Measurements from ENCODE around the gene LARGE2.
"Not testable (repeated sequence)": the region's sequence is repeated elsewhere in the genome, so short reads cannot be mapped to it uniquely, and the experiment has no call there.

The LARGE2 gene

DNA sequence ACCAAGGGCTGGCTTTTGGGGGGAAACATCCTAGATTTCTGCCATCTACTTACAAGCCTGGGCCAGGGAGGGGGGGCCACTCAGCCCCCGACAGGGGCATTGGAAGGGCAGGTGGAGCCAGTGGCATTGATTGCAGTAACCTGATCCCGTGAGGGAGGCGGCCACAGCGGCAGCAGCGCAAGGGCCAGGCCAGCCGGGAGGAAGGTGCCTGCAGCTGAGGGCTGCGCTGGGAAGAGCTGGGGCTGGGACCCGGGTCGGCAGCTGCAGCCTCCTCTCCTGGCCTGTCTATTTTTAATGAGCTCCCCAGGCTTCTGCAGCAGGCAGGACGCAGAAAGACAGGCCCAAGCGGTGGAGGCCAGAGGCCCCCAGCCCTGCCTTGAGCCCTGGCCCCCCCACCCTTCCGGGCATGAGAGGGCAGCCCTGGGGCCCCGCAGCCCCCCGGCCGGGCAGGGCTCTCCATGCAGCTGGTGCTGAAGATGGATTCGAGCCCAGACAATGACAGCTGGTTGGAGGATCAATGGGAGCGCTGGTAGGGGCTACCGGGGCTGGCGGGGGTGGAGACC lies 26.0 kb upstream of the LARGE2 start:
- no peak for DNase-seq (ENCODE audit: low read depth)

GRCh38 chr11:45897556-45897955 lies 24.9 kb upstream of the LARGE2 start:
- DNase-seq (ENCODE audit: low read depth): no peak

DNA sequence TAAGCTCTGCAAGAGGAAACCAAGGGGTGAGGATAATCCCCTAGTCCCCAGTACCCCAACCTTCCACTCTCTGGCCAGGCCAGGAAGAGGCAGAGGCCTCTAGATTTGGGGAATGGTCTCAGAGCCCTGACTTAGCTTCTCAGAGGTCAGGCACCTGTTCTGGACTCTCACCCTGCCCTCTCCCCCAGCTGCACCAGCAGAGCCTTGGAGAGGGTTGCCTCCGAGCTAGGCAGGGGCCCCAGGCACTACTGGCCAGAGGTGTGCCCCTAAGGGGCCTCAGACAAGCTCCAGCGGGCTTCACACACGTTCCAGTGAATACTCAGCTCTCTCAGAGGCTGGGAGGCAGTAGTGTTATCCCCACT lies 23.4 kb upstream of the LARGE2 start:
- no peak for DNase-seq (ENCODE audit: low read depth)

DNA sequence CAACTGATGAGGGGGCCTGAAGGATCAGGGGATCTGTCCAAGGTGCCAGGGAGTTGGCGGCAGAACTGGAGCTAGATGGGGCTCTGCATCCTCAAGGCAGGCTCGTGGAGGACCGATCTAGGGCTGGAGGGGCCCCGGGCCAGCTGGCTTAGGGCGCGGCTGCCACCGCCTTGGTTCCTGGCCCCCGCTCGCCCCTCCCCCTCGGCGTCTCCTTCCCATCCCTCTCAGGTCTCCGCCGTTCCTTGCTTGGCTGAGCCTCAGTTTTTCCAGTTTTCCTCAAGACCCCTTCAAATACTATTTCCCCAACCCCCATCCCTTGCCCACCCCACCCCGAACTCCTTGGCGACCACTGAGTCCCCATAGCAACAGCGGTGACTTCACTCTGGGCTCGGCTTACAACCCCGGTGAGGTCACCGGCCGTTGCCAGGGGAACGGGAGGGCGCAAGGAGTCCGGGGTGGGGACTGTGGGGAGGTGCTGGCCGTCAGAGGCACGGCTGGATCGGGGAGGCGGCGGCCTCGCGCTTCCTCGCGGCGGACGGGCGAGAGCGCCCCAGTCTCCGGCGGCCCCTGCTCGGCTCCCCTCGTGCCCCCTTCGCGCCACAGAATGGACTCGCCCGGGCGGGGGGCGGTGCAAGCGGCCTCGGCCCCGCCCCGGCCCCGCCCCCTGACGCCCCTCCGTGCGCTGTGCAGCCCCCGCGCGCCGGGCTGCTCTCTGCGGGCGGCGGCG lies 22.8 kb upstream of the LARGE2 start:
- peak; percentile 38 for DNase-seq (ENCODE audit: low read depth)

- not testable (repeated sequence) for DNase-seq (ENCODE audit: low read depth)
Measured at GRCh38 chr11:45900175-45900800, 22.2 kb upstream of the LARGE2 start.

DNA sequence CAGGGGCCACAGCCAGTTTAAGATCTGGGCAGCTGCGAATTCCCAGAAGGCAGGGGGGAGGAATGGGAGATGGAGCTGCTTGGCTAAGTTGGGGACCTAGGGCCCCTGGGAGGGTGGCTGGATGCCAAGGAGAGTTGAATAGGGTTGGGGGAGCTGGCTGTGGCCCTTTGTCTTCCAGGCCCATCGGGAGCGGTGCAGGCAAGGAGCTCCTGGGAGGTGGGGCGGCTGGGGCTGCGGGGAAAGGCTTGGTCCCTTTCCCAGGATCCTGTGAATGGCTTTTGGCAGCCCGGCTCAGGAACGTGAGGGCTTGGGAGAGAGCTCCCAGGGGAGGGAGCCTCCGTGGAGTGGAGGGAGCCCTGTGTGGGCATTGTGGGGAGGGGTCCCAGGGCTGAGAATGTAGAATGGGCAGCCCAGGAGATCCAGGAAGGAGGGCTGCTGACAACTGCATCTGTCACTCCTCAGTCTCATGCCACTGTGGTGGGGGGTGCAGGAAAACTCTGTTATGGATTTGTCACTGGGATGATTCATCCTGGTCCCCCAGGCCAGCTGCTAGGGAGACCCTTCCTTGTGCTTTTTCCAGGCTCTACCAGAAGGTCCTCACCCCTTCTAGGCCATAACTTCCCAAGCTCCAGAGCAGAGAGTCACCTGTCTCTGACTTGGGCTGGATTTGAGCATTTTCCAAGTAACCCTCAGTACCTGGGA lies 21.4 kb upstream of the LARGE2 start:
- DNase-seq (ENCODE audit: low read depth): no peak

GRCh38 chr11:45901626-45902025 lies 20.8 kb upstream of the LARGE2 start:
- no peak for DNase-seq (ENCODE audit: low read depth)

DNA sequence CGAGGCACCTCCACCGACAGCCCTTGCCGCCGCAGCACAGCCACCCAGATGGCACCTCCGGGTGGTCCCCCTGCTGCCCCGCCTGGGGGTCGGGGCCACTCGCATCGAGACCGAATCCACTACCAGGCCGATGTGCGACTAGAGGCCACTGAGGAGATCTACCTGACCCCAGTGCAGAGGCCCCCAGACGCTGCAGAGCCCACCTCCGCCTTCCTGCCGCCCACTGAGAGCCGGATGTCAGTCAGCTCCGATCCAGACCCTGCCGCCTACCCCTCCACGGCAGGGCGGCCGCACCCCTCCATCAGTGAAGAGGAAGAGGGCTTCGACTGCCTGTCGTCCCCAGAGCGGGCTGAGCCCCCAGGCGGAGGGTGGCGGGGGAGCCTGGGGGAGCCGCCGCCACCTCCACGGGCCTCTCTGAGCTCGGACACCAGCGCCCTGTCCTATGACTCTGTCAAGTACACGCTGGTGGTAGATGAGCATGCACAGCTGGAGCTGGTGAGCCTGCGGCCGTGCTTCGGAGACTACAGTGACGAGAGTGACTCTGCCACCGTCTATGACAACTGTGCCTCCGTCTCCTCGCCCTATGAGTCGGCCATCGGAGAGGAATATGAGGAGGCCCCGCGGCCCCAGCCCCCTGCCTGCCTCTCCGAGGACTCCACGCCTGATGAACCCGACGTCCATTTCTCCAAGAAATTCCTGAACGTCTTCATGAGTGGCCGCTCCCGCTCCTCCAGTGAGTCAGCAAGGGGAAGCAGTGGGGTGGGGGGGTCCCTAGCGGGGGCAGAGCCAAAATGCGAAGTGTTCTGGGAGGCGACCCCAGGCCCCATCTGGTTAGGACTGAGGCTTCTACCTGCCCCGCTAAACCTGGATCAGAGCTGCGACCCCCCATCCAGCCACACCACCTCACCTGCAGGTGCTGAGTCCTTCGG lies 19.7 kb upstream of the LARGE2 start:
- DNase-seq (ENCODE audit: low read depth): no peak

GRCh38 chr11:45904309-45904915 lies 18.0 kb upstream of the LARGE2 start:
- no peak for DNase-seq (ENCODE audit: low read depth)

DNA sequence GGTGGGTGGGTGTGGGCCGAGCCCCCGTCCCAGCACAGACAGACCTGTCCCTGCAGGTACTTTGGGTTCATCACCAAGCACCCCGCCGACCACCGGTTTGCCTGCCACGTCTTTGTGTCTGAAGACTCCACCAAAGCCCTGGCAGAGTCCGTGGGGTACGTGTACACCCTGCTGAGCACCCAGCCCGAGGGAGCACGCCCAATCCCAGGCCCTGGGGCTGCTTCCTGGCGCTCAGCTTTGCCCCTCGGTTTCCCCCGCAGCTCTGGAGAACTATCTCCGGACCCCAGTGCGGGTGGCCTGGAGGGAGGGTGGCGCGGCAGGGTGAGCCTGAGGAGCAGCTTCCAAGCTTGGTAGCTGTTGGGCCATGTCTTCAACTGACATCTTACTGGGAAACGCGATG lies 17.4 kb upstream of the LARGE2 start:
- DNase-seq (ENCODE audit: low read depth): no peak

DNA sequence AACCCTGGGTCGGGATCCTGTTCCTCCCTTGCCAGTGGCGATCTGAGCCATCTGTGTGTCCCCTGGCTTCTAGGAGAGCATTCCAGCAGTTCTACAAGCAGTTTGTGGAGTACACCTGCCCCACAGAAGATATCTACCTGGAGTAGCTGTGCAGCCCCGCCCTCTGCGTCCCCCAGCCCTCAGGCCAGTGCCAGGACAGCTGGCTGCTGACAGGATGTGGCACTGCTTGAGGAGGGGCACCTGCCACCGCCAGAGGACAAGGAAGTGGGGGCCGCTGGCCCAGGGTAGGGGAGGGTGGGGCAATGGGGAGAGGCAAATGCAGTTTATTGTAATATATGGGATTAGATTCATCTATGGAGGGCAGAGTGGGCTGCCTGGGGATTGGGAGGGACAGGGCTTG lies 16.9 kb upstream of the LARGE2 start:
- not testable (repeated sequence) for DNase-seq (ENCODE audit: low read depth)

DNA sequence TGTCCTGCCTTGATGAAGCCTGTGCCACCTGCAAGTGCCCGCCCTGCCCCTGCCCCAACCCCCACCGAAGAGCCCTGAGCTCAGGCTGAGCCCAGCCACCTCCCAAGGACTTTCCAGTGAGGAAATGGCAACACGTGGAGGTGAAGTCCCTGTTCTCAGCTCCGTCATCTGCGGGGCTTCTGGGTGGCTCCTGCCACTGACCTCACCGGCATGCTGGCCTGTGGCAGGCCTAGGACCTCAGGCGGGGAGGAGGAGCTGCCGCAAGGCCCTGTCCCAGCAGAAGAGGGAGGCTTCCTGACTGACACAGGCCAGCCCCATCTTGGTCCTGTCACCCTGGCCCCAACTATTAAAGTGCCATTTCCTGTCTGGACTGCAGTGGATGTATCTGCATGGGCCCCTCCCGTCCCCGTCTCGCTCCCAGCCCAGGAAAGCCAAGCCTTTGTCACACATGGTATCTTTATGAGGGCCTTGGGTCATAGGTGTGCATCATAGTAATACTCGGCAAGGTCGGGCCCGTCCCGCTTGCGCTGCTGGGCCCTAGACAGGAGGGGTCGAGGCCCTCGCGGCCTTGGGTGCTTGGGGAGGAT lies 16.3 kb upstream of the LARGE2 start:
- DNase-seq (ENCODE audit: low read depth): no peak

- no peak for DNase-seq (ENCODE audit: low read depth)
Measured at GRCh38 chr11:45906965-45907611, 15.4 kb upstream of the LARGE2 start, which contains the start of gene FREY1. Gene FREY1, minus strand, starts transcription at chr11:45907271. Its CDS starts 26 bp downstream, at chr11:45907245.

GRCh38 chr11:45907911-45908370 lies 14.5 kb upstream of the LARGE2 start:
- DNase-seq (ENCODE audit: low read depth): no peak

DNA sequence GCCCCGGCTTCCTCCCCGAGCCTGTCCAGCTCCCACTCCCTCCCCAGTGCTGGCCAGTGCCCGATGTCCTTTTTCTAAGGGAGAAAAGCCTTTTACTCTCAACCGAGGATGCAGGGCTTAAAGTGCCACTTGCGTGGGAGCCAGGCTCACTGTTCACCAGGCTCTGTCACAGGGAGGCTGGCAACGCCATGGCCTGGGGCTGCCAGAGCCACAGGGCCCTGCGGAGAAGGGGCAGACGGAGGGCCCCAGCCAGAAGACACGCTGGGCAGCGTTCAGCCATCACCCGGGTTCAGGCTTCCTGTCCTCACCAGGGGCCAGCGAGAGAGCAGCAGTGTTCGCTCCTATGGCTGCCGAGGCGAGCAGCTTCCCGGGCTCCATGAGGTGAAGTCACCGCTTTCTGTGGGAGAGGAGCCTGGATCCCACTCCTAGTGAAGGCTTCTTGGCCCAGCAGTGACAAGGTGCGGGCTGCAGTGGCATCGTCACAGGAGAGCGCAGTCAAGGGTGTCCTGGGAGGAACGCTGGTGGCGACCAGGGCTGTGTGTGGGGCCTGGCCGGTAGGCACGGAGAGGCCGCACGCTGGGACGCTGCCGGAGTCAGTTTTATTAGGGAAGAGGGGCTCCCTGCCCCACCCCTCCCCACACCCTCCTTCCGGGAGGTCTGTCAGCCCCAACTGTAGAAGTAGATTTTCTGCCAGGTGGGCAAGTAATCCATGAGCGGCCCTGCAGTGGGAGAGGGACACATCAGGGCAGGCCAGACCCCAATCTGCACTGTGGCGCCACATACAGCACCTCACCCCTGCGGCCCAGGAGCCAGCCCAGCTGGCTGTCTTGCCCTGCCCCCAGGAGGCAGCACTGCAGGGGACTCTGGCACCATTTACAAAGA lies 12.6 kb upstream of the LARGE2 start:
- no peak for DNase-seq (ENCODE audit: low read depth)

DNA sequence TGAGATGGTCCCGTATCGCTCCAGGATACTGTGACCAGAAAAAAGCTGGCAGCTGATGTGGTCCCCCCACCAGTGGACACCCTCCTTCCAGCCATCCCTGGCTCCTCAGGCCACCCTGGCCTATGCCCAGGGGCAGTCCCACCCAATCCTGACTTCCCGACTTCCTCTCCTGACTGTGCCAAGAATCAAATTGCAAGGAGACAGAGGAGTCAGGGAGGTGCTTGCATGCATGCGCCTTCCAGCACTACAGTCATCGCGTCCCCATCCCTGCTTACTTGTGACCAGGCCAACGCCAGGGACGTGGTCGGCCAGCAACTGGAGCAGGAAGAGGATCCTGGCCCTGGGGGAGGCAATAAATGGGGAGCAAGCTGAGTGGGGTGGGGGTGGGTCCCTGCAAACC lies 11.8 kb upstream of the LARGE2 start:
- DNase-seq (ENCODE audit: low read depth): no peak

DNA sequence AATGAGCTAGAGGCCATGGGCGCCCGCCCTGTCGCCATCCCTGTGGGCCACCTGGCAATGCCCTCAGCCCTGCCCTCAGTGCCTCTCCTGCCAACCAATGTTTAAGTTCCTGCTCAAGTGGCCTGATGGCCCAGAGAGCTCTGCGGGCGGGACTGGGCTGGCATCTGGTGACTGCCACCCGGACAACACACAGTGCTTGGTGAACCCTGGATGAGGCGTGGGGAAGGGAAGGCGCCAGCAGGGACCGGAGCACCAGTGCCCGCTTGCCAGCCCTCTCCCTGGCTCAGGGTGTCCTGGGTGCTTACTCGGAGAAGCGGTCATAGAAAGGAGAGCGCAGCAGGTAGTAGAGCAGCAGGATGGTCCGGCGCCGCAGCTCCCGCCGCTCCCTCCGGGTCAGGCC lies 8.9 kb upstream of the LARGE2 start:
- no peak for DNase-seq (ENCODE audit: low read depth)

GRCh38 chr11:45913942-45914635 lies 8.4 kb upstream of the LARGE2 start:
- DNase-seq (ENCODE audit: low read depth): no peak

DNA sequence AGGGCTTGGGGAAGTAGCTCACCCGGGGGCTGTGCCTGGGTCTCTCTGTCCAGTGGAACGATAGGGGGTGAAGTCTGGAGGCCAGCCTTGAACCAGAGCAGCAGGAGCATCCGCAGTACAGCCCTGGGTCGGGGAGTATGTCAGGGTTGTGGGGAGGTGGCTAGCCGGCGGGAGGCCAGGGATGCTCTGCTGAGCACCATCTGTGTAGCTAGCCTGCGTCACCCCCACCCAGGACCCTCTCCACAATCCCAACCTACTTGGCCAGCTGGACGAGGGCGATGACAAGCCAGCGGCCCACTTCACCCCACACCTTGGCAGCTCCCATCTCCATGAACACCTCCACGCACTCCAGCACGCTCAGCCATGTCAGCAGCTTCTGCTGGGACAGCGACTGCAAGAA lies 7.0 kb upstream of the LARGE2 start:
- DNase-seq (ENCODE audit: low read depth): no peak

All from non-pigmented ciliary epithelial cell (primary cell).